Activated naive CD8-positive, alpha-beta T cell treated with anti-CD3 and anti-CD28 coated beads, Interleukin-2, amount 50 U/mL, for 16 hours (primary cell): ENCODE measurements around the gene DCAF6.

Experiments used
- DNase-seq: peaks from one replicate; pipeline ENCODE4 v3.0.0-alpha.2; 2020; ENCODE audit warnings: low read depth, low spot score

Gene DCAF6

GRCh38 chr1:168101336-168101735 lies 164.9 kb downstream of the DCAF6 start:
- no peak for DNase-seq

GRCh38 chr1:168102487-168102886 lies 166.0 kb downstream of the DCAF6 start:
- no peak for DNase-seq

GRCh38 chr1:168104535-168104934 lies 168.1 kb downstream of the DCAF6 start:
- no peak for DNase-seq

GRCh38 chr1:168105846-168106245 lies 169.4 kb downstream of the DCAF6 start:
- DNase-seq = no peak

GRCh38 chr1:168106274-168106673 lies 169.8 kb downstream of the DCAF6 start:
- DNase-seq = no peak

- DNase-seq = no peak
Measured at GRCh38 chr1:168110896-168111545, 174.5 kb downstream of the DCAF6 start.

GRCh38 chr1:168112673-168113305 lies 176.3 kb downstream of the DCAF6 start:
- DNase-seq = peak; percentile 20

GRCh38 chr1:168114845-168115244 lies 178.4 kb downstream of the DCAF6 start:
- no peak for DNase-seq

GRCh38 chr1:168116327-168116799 lies 179.9 kb downstream of the DCAF6 start:
- no peak for DNase-seq

GRCh38 chr1:168119750-168120149 lies 183.3 kb downstream of the DCAF6 start:
- DNase-seq = no peak

- no peak for DNase-seq
Measured at GRCh38 chr1:168121401-168122011, 185.0 kb downstream of the DCAF6 start.

GRCh38 chr1:168125051-168125450 lies 188.6 kb downstream of the DCAF6 start:
- DNase-seq = no peak
